Measurements from ENCODE around the gene MXI1. TPM values are rescaled to one million over a fixed set of nuclear protein-coding genes. Genes with fewer than 3 reads are reported as not detected.

Gene MXI1
- total RNA-seq, 1 donor from 2014 or later = 20.0 TPM

- H3K4me3 ChIP-seq (ENCODE audit: low read depth, low read length) = no peak overlapping the region
- H3K36me3 ChIP-seq (ENCODE audit: control insufficient read depth, insufficient read depth, low read length) = no peaks in the 10 kb centered on the region
- TF ChIP-seq, protein P1, sequence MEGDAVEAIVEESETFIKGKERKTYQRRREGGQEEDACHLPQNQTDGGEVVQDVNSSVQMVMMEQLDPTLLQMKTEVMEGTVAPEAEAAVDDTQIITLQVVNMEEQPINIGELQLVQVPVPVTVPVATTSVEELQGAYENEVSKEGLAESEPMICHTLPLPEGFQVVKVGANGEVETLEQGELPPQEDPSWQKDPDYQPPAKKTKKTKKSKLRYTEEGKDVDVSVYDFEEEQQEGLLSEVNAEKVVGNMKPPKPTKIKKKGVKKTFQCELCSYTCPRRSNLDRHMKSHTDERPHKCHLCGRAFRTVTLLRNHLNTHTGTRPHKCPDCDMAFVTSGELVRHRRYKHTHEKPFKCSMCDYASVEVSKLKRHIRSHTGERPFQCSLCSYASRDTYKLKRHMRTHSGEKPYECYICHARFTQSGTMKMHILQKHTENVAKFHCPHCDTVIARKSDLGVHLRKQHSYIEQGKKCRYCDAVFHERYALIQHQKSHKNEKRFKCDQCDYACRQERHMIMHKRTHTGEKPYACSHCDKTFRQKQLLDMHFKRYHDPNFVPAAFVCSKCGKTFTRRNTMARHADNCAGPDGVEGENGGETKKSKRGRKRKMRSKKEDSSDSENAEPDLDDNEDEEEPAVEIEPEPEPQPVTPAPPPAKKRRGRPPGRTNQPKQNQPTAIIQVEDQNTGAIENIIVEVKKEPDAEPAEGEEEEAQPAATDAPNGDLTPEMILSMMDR (IDR thresholded peaks at IDR 0.05; ENCODE audit: insufficient read depth, low read length, poor library complexity, severe bottlenecking) = no peak
- no peaks in the 10 kb centered on the region for H3K27me3 ChIP-seq (ENCODE audit: control insufficient read depth, insufficient read depth, low read length)
- DNase-seq (ENCODE audit: low read depth) = no peak
Observed at GRCh38 chr10:110278562-110279406, 71.4 kb downstream of the MXI1 start.

DNA sequence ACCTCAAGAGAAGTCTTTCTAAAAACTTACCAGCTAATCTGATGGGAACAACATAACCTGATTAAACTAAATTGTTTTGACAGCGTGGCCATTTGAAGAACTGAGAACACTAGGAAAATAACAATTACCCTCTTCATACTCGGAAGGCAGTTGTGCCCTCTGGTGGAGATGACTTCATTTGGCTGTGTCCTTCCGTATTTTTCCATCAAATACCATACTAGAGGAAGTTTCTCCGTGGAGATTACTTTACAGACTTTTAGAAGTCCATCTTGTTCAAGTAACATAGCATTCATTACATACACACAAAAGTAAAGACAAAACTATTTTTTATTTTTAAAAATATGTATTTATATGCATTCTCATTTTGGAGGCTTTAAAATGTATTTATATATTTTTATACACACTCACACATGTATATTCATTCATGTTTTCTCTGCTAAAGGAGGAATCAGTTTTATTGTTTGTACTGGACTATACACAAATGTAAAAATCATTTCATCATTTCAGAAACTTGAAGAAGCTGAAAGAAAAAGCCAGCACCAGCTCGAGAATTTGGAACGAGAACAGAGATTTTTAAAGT lies 72.1 kb downstream of the MXI1 start:
- peak; percentile 32 for DNase-seq (ENCODE audit: low read depth)
- Histone ChIP-seq H3K4me3 (ENCODE audit: low read depth, low read length) (no peak overlapping the region), H3K27me3 (ENCODE audit: control insufficient read depth, insufficient read depth, low read length) (no peaks in the 10 kb centered on the region), H3K36me3 (ENCODE audit: control insufficient read depth, insufficient read depth, low read length) (no peaks in the 10 kb centered on the region)
- TF ChIP-seq, protein P1 (IDR thresholded peaks at IDR 0.05; ENCODE audit: insufficient read depth, low read length, poor library complexity, severe bottlenecking) = peak; percentile 75

GRCh38 chr10:110284262-110284661 lies 76.9 kb downstream of the MXI1 start:
- no peaks in the 10 kb centered on the region for H3K36me3 ChIP-seq (ENCODE audit: control insufficient read depth, insufficient read depth, low read length)
- no peak for DNase-seq (ENCODE audit: low read depth)
- no peak overlapping the region for H3K4me3 ChIP-seq (ENCODE audit: low read depth, low read length)
- TF ChIP-seq, protein P1 (IDR thresholded peaks at IDR 0.05; ENCODE audit: insufficient read depth, low read length, poor library complexity, severe bottlenecking) = no peak
- H3K27me3 ChIP-seq (ENCODE audit: control insufficient read depth, insufficient read depth, low read length) = no peaks in the 10 kb centered on the region

GRCh38 chr10:110285501-110285900 lies 78.1 kb downstream of the MXI1 start:
- DNase-seq (ENCODE audit: low read depth) = no peak
- H3K27me3 ChIP-seq (ENCODE audit: control insufficient read depth, insufficient read depth, low read length) = no peaks in the 10 kb centered on the region
- TF ChIP-seq, protein P1 (IDR thresholded peaks at IDR 0.05; ENCODE audit: insufficient read depth, low read length, poor library complexity, severe bottlenecking) = no peak
- H3K4me3 ChIP-seq (ENCODE audit: low read depth, low read length) = no peak overlapping the region
- no peaks in the 10 kb centered on the region for H3K36me3 ChIP-seq (ENCODE audit: control insufficient read depth, insufficient read depth, low read length)

- H3K36me3 ChIP-seq (ENCODE audit: control insufficient read depth, insufficient read depth, low read length) = peaks cover 1% of the 10 kb centered on the region
- no peak overlapping the region for H3K4me3 ChIP-seq (ENCODE audit: low read depth, low read length)
- TF ChIP-seq, protein P1 (IDR thresholded peaks at IDR 0.05; ENCODE audit: insufficient read depth, low read length, poor library complexity, severe bottlenecking) = no peak
- H3K27me3 ChIP-seq (ENCODE audit: control insufficient read depth, insufficient read depth, low read length) = no peaks in the 10 kb centered on the region
- DNase-seq (ENCODE audit: low read depth) = no peak
Observed at GRCh38 chr10:110286841-110287240, 79.4 kb downstream of the MXI1 start.

All from kidney epithelial cell (primary cell).